Right kidney (tissue), 9 donors: ENCODE data around the gene ALDH16A1.

ENCODE experiments used
- DNase-seq: peaks from one replicate; pipeline ENCODE4 v3.0.0-alpha.2; 2016
- long read RNA-seq, 8 donors: transcript quantifications; one replicate each; lab custom pipeline, GENCODE V29; 2026

ALDH16A1 gene
- long read RNA-seq, donor 1, partial matches to known transcripts, result 0 of 6 reads
- long read RNA-seq, donor 1, other reads (novel, unspliced or antisense), result 0 of 6 reads
- long read RNA-seq, donor 2, result 0 reads
- long read RNA-seq, donor 3, partial matches to known transcripts, result 8 of 13 reads
- long read RNA-seq, donor 3, other reads (novel, unspliced or antisense), result 0 of 13 reads
- long read RNA-seq, donor 4, partial matches to known transcripts, result 0 of 3 reads
- long read RNA-seq, donor 4, other reads (novel, unspliced or antisense), result 0 of 3 reads
- long read RNA-seq, donor 5, partial matches to known transcripts, result 0 of 3 reads
- long read RNA-seq, donor 5, other reads (novel, unspliced or antisense), result 0 of 3 reads
- long read RNA-seq, donor 6, transcript ALDH16A1-201 (17 exons, 3,153 nt), result major isoform, 6 of 17 reads
- long read RNA-seq, donor 6, partial matches to known transcripts, result 9 of 17 reads
- long read RNA-seq, donor 6, other reads (novel, unspliced or antisense), result 0 of 17 reads
- long read RNA-seq, donor 7, transcript ALDH16A1-201 (17 exons, 3,153 nt), result major isoform, 9 of 11 reads
- long read RNA-seq, donor 7, partial matches to known transcripts, result 0 of 11 reads
- long read RNA-seq, donor 7, other reads (novel, unspliced or antisense), result 0 of 11 reads
- long read RNA-seq, donor 8, partial matches to known transcripts, result 19 of 26 reads
- long read RNA-seq, donor 8, other reads (novel, unspliced or antisense), result 0 of 26 reads

GRCh38 chr19:49453013-49453756 lies at the start of gene ALDH16A1:
Gene ALDH16A1, plus strand, starts transcription at chr19:49453225. Its CDS starts 107 bp downstream, at chr19:49453332.
- DNase-seq, result peak; percentile 99

- DNase-seq, result no peak
These were observed 49.4 kb upstream of the ALDH16A1 start for GRCh38 chr19:49403404-49404187.

- DNase-seq, result no peak
These were observed 45.9 kb upstream of the ALDH16A1 start for GRCh38 chr19:49407079-49407478.

GRCh38 chr19:49407482-49408015 lies 45.5 kb upstream of the ALDH16A1 start:
- DNase-seq, result no peak

GRCh38 chr19:49408816-49409440 lies 44.1 kb upstream of the ALDH16A1 start:
- DNase-seq, result no peak

GRCh38 chr19:49409441-49410029 lies 43.5 kb upstream of the ALDH16A1 start:
- no peak for DNase-seq

- no peak for DNase-seq
These were observed 41.2 kb upstream of the ALDH16A1 start for GRCh38 chr19:49411681-49412326.

- DNase-seq, result no peak
These were observed 39.7 kb upstream of the ALDH16A1 start for GRCh38 chr19:49413348-49413747.

- DNase-seq, result no peak
These were observed 38.8 kb upstream of the ALDH16A1 start for GRCh38 chr19:49414256-49414655.

GRCh38 chr19:49415102-49415809 lies 37.8 kb upstream of the ALDH16A1 start:
- no peak for DNase-seq

GRCh38 chr19:49415810-49416200 lies 37.2 kb upstream of the ALDH16A1 start:
- no peak for DNase-seq

GRCh38 chr19:49417088-49417487 lies 35.9 kb upstream of the ALDH16A1 start:
- DNase-seq, result no peak

GRCh38 chr19:49418511-49418910 lies 34.5 kb upstream of the ALDH16A1 start:
- DNase-seq, result no peak

GRCh38 chr19:49419173-49419572 lies 33.9 kb upstream of the ALDH16A1 start:
- DNase-seq, result no peak

GRCh38 chr19:49420227-49420626 lies 32.8 kb upstream of the ALDH16A1 start:
- no peak for DNase-seq

GRCh38 chr19:49421039-49421877 lies 31.8 kb upstream of the ALDH16A1 start:
- DNase-seq, result peak; percentile 72

- DNase-seq, result no peak
These were observed 31.2 kb upstream of the ALDH16A1 start for GRCh38 chr19:49421878-49422202.

GRCh38 chr19:49422407-49423070 lies 30.5 kb upstream of the ALDH16A1 start:
- no peak for DNase-seq
